ENCODE data around the gene ICAM1.

GRCh38 chr19:10258080-10258710 lies 12.7 kb upstream of the ICAM1 start:
- TF ChIP-seq, protein P1, sequence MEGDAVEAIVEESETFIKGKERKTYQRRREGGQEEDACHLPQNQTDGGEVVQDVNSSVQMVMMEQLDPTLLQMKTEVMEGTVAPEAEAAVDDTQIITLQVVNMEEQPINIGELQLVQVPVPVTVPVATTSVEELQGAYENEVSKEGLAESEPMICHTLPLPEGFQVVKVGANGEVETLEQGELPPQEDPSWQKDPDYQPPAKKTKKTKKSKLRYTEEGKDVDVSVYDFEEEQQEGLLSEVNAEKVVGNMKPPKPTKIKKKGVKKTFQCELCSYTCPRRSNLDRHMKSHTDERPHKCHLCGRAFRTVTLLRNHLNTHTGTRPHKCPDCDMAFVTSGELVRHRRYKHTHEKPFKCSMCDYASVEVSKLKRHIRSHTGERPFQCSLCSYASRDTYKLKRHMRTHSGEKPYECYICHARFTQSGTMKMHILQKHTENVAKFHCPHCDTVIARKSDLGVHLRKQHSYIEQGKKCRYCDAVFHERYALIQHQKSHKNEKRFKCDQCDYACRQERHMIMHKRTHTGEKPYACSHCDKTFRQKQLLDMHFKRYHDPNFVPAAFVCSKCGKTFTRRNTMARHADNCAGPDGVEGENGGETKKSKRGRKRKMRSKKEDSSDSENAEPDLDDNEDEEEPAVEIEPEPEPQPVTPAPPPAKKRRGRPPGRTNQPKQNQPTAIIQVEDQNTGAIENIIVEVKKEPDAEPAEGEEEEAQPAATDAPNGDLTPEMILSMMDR (IDR thresholded peaks at IDR 0.05; ENCODE audit: control extremely low read depth in 1 of 3, insufficient read depth in 1 of 3, low read depth in 1 of 3, low read length in 3 of 3), result no peak
- TF ChIP-seq TAF1 (IDR thresholded peaks at IDR 0.05; ENCODE audit: low read depth, low read length), result no peak
- TF ChIP-seq, protein P2, sequence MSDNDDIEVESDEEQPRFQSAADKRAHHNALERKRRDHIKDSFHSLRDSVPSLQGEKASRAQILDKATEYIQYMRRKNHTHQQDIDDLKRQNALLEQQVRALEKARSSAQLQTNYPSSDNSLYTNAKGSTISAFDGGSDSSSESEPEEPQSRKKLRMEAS (IDR thresholded peaks at IDR 0.05), result no peak
- no peak for TF ChIP-seq EP300 (IDR thresholded peaks at IDR 0.05; ENCODE audit: borderline replicate concordance in 1 of 2, low read depth in 2 of 2, low read length in 2 of 2)
- TF ChIP-seq POLR2A (IDR thresholded peaks at IDR 0.05; ENCODE audit: control extremely low read depth in 1 of 2, low read depth in 2 of 2, low read length in 2 of 2), result no peak
- TF ChIP-seq USF2 (IDR thresholded peaks at IDR 0.05; ENCODE audit: low read length), result no peak
- TF ChIP-seq BRCA1 (IDR thresholded peaks at IDR 0.05; ENCODE audit: low read depth, low read length), result no peak
- TF ChIP-seq EGR1 (IDR thresholded peaks at IDR 0.05; ENCODE audit: borderline replicate concordance, low read depth, low read length), result no peak
- TF ChIP-seq SP2 (IDR thresholded peaks at IDR 0.05; ENCODE audit: low read length), result no peak
- TF ChIP-seq TEAD4 (IDR thresholded peaks at IDR 0.05; ENCODE audit: low read depth, low read length), result no peak
- no peak for TF ChIP-seq FOSL1 (IDR thresholded peaks at IDR 0.05; ENCODE audit: insufficient read depth, low read depth, low read length)
- no peak for TF ChIP-seq BCL11A (IDR thresholded peaks at IDR 0.05; ENCODE audit: low read depth in 2 of 2, low read length in 2 of 2)
- TF ChIP-seq SP1 (IDR thresholded peaks at IDR 0.05; ENCODE audit: low read depth, low read length), result no peak
- TF ChIP-seq POLR2AphosphoS5 (IDR thresholded peaks at IDR 0.05; ENCODE audit: low read depth, low read length), result no peak

Data from H1 (cell line).